ENCODE results near the gene MED23.

The MED23 gene

DNA sequence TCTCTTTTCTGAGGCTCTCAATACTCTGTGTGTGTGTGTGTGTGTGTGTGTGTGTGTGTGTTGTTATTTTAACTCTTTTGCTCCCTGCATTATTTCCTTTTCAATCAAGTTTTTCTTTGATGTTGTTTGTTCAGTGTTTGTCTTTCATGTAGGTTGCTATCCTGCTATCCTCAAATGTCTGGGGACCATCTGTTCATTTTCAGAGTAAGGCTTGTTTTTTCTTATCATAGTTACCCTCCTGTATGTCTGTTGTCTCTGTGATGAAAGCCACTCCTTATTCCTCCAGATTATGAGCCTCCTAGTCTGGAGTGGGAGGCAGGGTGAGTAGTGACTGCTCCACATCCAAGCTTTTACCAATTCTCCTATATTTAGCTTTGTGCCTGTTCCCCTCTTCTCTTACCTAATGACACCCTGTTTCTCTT lies 18.2 kb upstream of the MED23 start:
- Mint-ChIP-seq H3K36me3 (no peaks in the 10 kb centered on the region), H3K4me1 (no peaks in the 10 kb centered on the region), H3K4me3 (no peak overlapping the region), H3K27ac (no peak overlapping the region), H3K27me3 (peaks cover 6% of the 10 kb centered on the region), H3K9me3 (no peaks in the 10 kb centered on the region)
- ATAC-seq (ENCODE audit: low read depth) (no peak), DNase-seq (ENCODE audit: low spot score in 2 of 2) (no peak)

GRCh38 chr6:131645846-131646245 lies 17.8 kb upstream of the MED23 start:
- H3K27ac Mint-ChIP-seq, result no peak overlapping the region

DNA sequence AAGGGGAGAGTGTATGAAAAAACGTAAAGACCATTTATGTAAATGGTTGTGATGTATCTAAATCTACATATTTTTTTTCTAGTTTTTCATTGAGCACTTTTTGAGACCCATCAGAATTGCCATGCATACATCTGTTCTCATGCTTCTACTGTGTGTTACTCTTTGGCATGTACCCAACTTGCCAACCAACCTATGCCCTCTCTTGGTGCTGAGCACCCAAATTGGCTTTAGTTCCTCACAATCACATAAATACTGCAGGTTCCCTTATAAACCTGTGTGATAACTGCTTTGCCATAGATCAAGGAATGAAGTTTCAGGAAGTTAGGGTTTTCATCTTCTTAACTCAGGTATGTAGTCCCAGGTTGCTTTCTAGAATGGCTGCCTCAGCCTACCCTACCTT lies 16.9 kb upstream of the MED23 start:
- H3K4me3 Mint-ChIP-seq, result no peak overlapping the region
- no peak for ATAC-seq (ENCODE audit: low read depth)
- DNase-seq (ENCODE audit: low spot score in 2 of 2), result no peak
- no peak overlapping the region for H3K27ac Mint-ChIP-seq
- H3K36me3 Mint-ChIP-seq, result no peaks in the 10 kb centered on the region
- H3K9me3 Mint-ChIP-seq, result no peaks in the 10 kb centered on the region
- no peaks in the 10 kb centered on the region for H3K4me1 Mint-ChIP-seq
- H3K27me3 Mint-ChIP-seq, result peaks cover 5% of the 10 kb centered on the region

More at GRCh38 chr6:131645846-131646245, 17.8 kb upstream of the MED23 start:
- ATAC-seq (ENCODE audit: low read depth) (no peak), DNase-seq (ENCODE audit: low spot score in 2 of 2) (no peak)
- Mint-ChIP-seq H3K4me1 (no peaks in the 10 kb centered on the region), H3K4me3 (no peak overlapping the region), H3K9me3 (no peaks in the 10 kb centered on the region), H3K27me3 (peaks cover 5% of the 10 kb centered on the region), H3K36me3 (no peaks in the 10 kb centered on the region)

GRCh38 chr6:131643855-131644460 lies 15.9 kb upstream of the MED23 start:
- H3K9me3 Mint-ChIP-seq, result no peaks in the 10 kb centered on the region
- H3K27me3 Mint-ChIP-seq, result peaks cover 5% of the 10 kb centered on the region
- no peak overlapping the region for H3K27ac Mint-ChIP-seq
- DNase-seq (ENCODE audit: low spot score in 2 of 2), result no peak
- H3K36me3 Mint-ChIP-seq, result no peaks in the 10 kb centered on the region
- no peak for ATAC-seq (ENCODE audit: low read depth)
- no peaks in the 10 kb centered on the region for H3K4me1 Mint-ChIP-seq
- no peak overlapping the region for H3K4me3 Mint-ChIP-seq

- no peak for DNase-seq (ENCODE audit: low spot score in 2 of 2)
- no peaks in the 10 kb centered on the region for H3K4me1 Mint-ChIP-seq
Observed at GRCh38 chr6:131642987-131643611, 15.1 kb upstream of the MED23 start.

DNA sequence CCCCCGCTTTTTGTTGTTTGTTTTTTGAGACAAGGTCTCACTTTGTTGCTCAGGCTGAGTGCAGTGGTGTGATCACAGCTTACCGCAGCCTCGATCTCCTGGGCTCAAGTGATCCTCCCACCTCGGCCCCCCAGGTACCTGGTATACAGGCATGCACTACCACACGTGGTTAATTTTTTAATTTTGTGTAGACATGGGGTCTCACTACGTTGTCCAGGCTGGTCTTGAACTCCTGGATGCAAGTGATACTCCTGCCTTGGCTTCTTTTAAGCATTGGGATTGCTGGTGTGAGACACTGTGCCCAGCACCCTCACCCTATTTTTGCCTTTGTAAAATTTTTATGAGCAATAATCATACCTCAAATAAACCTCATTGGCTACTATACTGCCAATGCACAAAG lies 14.5 kb upstream of the MED23 start:
- no peak overlapping the region for H3K27ac Mint-ChIP-seq
- H3K4me3 Mint-ChIP-seq, result no peak overlapping the region
- no peaks in the 10 kb centered on the region for H3K9me3 Mint-ChIP-seq
- ATAC-seq (ENCODE audit: low read depth) (no peak), DNase-seq (ENCODE audit: low spot score in 2 of 2) (no peak)
- H3K4me1 Mint-ChIP-seq, result no peaks in the 10 kb centered on the region
- no peaks in the 10 kb centered on the region for H3K36me3 Mint-ChIP-seq
- peaks cover 9% of the 10 kb centered on the region for H3K27me3 Mint-ChIP-seq

More at GRCh38 chr6:131642987-131643611, 15.1 kb upstream of the MED23 start:
- ATAC-seq (ENCODE audit: low read depth), result no peak
- peaks cover 6% of the 10 kb centered on the region for H3K27me3 Mint-ChIP-seq
- H3K27ac Mint-ChIP-seq, result no peak overlapping the region
- no peak overlapping the region for H3K4me3 Mint-ChIP-seq
- H3K9me3 Mint-ChIP-seq, result no peaks in the 10 kb centered on the region
- no peaks in the 10 kb centered on the region for H3K36me3 Mint-ChIP-seq

DNA sequence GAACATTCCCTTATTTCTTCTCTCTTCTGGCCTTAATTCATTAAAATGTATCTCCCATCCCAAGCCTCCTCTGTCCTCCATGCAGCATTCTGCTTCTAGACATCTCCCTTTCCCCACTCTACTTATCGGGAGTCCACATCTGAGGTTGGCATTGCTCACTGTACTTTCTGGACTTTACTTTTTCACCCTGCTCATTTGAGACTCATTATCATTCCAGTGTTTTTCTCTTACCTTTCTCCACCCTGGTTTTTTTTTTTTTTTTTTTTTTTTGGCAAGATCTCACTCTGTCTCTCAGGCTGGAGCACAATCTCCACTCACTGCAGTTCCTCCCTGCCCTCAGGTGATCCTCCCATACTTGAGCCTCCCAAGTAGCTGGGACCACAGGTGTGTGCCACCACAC lies 13.5 kb upstream of the MED23 start:
- Mint-ChIP-seq H3K4me3 (no peak overlapping the region), H3K9me3 (no peaks in the 10 kb centered on the region), H3K27ac (no peak overlapping the region), H3K27me3 (peaks cover 9% of the 10 kb centered on the region), H3K36me3 (no peaks in the 10 kb centered on the region), H3K4me1 (no peaks in the 10 kb centered on the region)
- no peak for ATAC-seq (ENCODE audit: low read depth)
- no peak for DNase-seq (ENCODE audit: low spot score in 2 of 2)

GRCh38 chr6:131640576-131640975 lies 12.5 kb upstream of the MED23 start:
- Mint-ChIP-seq H3K4me1 (peaks cover 8% of the 10 kb centered on the region), H3K27ac (no peak overlapping the region), H3K4me3 (no peak overlapping the region), H3K36me3 (no peaks in the 10 kb centered on the region), H3K27me3 (peaks cover 9% of the 10 kb centered on the region), H3K9me3 (no peaks in the 10 kb centered on the region)
- DNase-seq (ENCODE audit: low spot score in 2 of 2) (no peak), ATAC-seq (ENCODE audit: low read depth) (no peak)

GRCh38 chr6:131640100-131640499 lies 12.1 kb upstream of the MED23 start:
- ATAC-seq (ENCODE audit: low read depth), result peak; percentile 31
- Mint-ChIP-seq H3K27me3 (peaks cover 9% of the 10 kb centered on the region), H3K27ac (no peak overlapping the region), H3K36me3 (no peaks in the 10 kb centered on the region), H3K4me3 (no peak overlapping the region), H3K4me1 (peaks cover 13% of the 10 kb centered on the region), H3K9me3 (no peaks in the 10 kb centered on the region)
- no peak for DNase-seq (ENCODE audit: low spot score in 2 of 2)

DNA sequence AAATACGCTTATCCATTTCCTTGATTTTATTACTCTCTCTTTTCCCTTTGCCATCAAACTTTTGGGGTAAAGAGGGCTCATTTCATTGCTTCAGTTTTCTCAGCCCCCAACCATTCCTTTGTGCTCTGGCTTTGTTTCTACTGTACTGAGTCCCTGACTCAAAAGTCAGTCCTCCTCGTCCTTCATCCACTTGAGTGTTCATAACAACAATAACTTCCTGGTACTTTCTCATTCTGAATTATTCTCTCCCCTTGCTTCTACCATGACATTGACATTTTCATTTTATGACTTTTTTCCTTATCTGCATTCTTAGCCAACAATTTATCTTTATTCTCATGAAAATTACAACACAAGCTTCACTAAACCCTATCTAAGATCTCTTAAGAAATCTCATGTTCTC lies 10.0 kb upstream of the MED23 start:
- Mint-ChIP-seq H3K36me3 (no peaks in the 10 kb centered on the region), H3K9me3 (no peaks in the 10 kb centered on the region), H3K4me3 (no peak overlapping the region), H3K4me1 (peaks cover 15% of the 10 kb centered on the region), H3K27ac (no peak overlapping the region), H3K27me3 (peaks cover 15% of the 10 kb centered on the region)
- DNase-seq (ENCODE audit: low spot score in 2 of 2), result no peak
- ATAC-seq (ENCODE audit: low read depth), result no peak

- no peaks in the 10 kb centered on the region for H3K9me3 Mint-ChIP-seq
- H3K27ac Mint-ChIP-seq, result no peak within 1 kb of the TSS
- H3K27me3 Mint-ChIP-seq, result peaks cover 15% of the 10 kb centered on the region
- no peaks in the 10 kb centered on the region for H3K36me3 Mint-ChIP-seq
- H3K4me3 Mint-ChIP-seq, result no peak within 1 kb of the TSS
- ATAC-seq (ENCODE audit: low read depth), result no peak
- peaks cover 15% of the 10 kb centered on the region for H3K4me1 Mint-ChIP-seq
- DNase-seq (ENCODE audit: low spot score in 2 of 2), result no peak
Observed at GRCh38 chr6:131636880-131637792, 9.1 kb upstream of the MED23 start, which contains the start of gene ENPP3. Gene ENPP3 (plus strand): TSS chr6:131637302. CDS start chr6:131637385, 83 bp downstream.

- no peak for DNase-seq (ENCODE audit: low spot score in 2 of 2)
- Mint-ChIP-seq H3K27ac (no peak overlapping the region), H3K4me3 (no peak overlapping the region), H3K9me3 (no peaks in the 10 kb centered on the region), H3K27me3 (peaks cover 11% of the 10 kb centered on the region), H3K4me1 (peaks cover 15% of the 10 kb centered on the region), H3K36me3 (no peaks in the 10 kb centered on the region)
- peak; percentile 93 for ATAC-seq (ENCODE audit: low read depth)
Observed at GRCh38 chr6:131635384-131636340, 7.6 kb upstream of the MED23 start.

GRCh38 chr6:131631625-131632289 lies 3.7 kb upstream of the MED23 start:
- H3K4me1 Mint-ChIP-seq, result peaks cover 17% of the 10 kb centered on the region
- H3K9me3 Mint-ChIP-seq, result no peaks in the 10 kb centered on the region
- no peak for ATAC-seq (ENCODE audit: low read depth)
- no peaks in the 10 kb centered on the region for H3K36me3 Mint-ChIP-seq
- H3K4me3 Mint-ChIP-seq, result no peak overlapping the region
- DNase-seq (ENCODE audit: low spot score in 2 of 2), result no peak
- peaks cover 6% of the 10 kb centered on the region for H3K27me3 Mint-ChIP-seq
- no peak overlapping the region for H3K27ac Mint-ChIP-seq

Measured in memory B cell (primary cell).